HepG2 (cell line): Measurements from ENCODE around the gene ABCA2. TPM values are rescaled to one million over a fixed set of nuclear protein-coding genes. Genes with fewer than 3 reads are reported as not detected.

Source experiments
- AKAP8 ChIP-seq: sonication (generic); formaldehyde crosslinking; IDR thresholded peaks from 2 replicates; pipeline ENCODE4 v1.5.1; 2020; ENCODE audit warnings: mild to moderate bottlenecking, missing genetic modification reagents
- ATF6 ChIP-seq: sonication (generic); formaldehyde crosslinking; conservative IDR thresholded peaks from 2 replicates; pipeline ENCODE4 v1.4.0; 2020; ENCODE audit warnings: missing genetic modification reagents
- CSRNP1 ChIP-seq: sonication (generic); formaldehyde crosslinking; IDR thresholded peaks from 2 replicates; pipeline ENCODE4 v1.8.1; 2023; ENCODE audit warnings: mild to moderate bottlenecking, missing genetic modification reagents
- GMEB1 ChIP-seq: sonication (generic); formaldehyde crosslinking; IDR thresholded peaks from 2 replicates; pipeline ENCODE4 v1.5.1; 2020; ENCODE audit warnings: missing genetic modification reagents, mild to moderate bottlenecking, borderline replicate concordance
- IRF2 ChIP-seq: IDR thresholded peaks from 2 replicates; pipeline ENCODE4 v1.6.1; 2018; ENCODE audit warnings: missing genetic modification reagents, missing compliant biosample characterization
- KLF9 ChIP-seq: IDR thresholded peaks from 2 replicates; pipeline ENCODE4 v1.6.1; 2016; ENCODE audit warnings: low read depth
- RAD51 ChIP-seq: fragments of 450-650 bp; IDR thresholded peaks from 2 replicates; pipeline ENCODE4 v1.6.1; 2016; ENCODE audit warnings: borderline replicate concordance
- RFX1 ChIP-seq: fragments of 450-650 bp; IDR thresholded peaks from 2 replicates; pipeline ENCODE4 v1.6.1; 2017
- SATB2 ChIP-seq: sonication (generic); formaldehyde crosslinking; IDR thresholded peaks from 2 replicates; pipeline ENCODE4 v1.5.0; 2020; ENCODE audit warnings: missing genetic modification reagents
- THYN1 ChIP-seq: sonication (generic); formaldehyde crosslinking; IDR thresholded peaks from 2 replicates; pipeline ENCODE4 v1.8.1; 2023; ENCODE audit warnings: low read depth, mild to moderate bottlenecking, moderate library complexity, missing genetic modification reagents, borderline replicate concordance
- ZBTB14 ChIP-seq: sonication (generic); formaldehyde crosslinking; IDR thresholded peaks from 2 replicates; pipeline ENCODE4 v1.4.0; 2020; ENCODE audit warnings: missing genetic modification reagents
- ZNF44 ChIP-seq: sonication (generic); formaldehyde crosslinking; IDR thresholded peaks from 2 replicates; pipeline ENCODE4 v1.5.1; 2020; ENCODE audit warnings: mild to moderate bottlenecking, missing genetic modification reagents
- ZNF609 ChIP-seq: sonication (generic); formaldehyde crosslinking; IDR thresholded peaks from 2 replicates; pipeline ENCODE4 v1.4.0; 2020; ENCODE audit warnings: mild to moderate bottlenecking, missing genetic modification reagents, borderline replicate concordance
- ZNF660 ChIP-seq: sonication (generic); formaldehyde crosslinking; IDR thresholded peaks from 2 replicates; pipeline ENCODE4 v1.5.1; 2020; ENCODE audit warnings: mild to moderate bottlenecking, low read depth, missing genetic modification reagents, borderline replicate concordance
- ZNF672 ChIP-seq: sonication (generic); formaldehyde crosslinking; IDR thresholded peaks from 2 replicates; pipeline ENCODE4 v1.8.1; 2022; ENCODE audit warnings: missing genetic modification reagents
- ZNF792 ChIP-seq: IDR thresholded peaks from 2 replicates; pipeline ENCODE4 v1.6.1; 2016
- ZNF878 ChIP-seq: sonication (generic); formaldehyde crosslinking; IDR thresholded peaks from 2 replicates; pipeline ENCODE4 v1.8.1; 2023; ENCODE audit warnings: mild to moderate bottlenecking, missing genetic modification reagents, moderate library complexity
- ZZZ3 ChIP-seq: sonication (generic); formaldehyde crosslinking; IDR thresholded peaks from 2 replicates; pipeline ENCODE4 v1.4.0; 2020; ENCODE audit warnings: missing genetic modification reagents, mild to moderate bottlenecking, borderline replicate concordance
- polyA plus RNA-seq, 8 experiments: library from polyadenylated mRNA; depleted of rRNA in 3 of 8; stranded (reverse) in 7 of 8; unstranded in 1 of 8; fragments of >200 nt; fragmentation: Illumina TruSeq in 4 of 8; extraction: Trizol in 4 of 8; gene quantifications; 2 replicates each; pipeline versions ENCODE4 v1.2.1 to v1.2.3, GENCODE V29; 2011 to 2016; ENCODE audit warnings: low read depth in 4 of 8, missing spikeins in 1 of 8, mixed read lengths in 1 of 8; ENCODE audit not compliant: insufficient read depth in 1 of 8
- total RNA-seq, 5 experiments: library from RNA; depleted of rRNA; stranded (reverse); fragments of >200 nt; fragmentation: Illumina TruSeq; extraction: Trizol; gene quantifications; 2 replicates each; pipeline ENCODE4 v1.2.3, GENCODE V29; 2016; ENCODE audit warnings: low read depth in 1 of 5

Gene ABCA2
- total and polyA plus RNA-seq, 2 of the 13 experiments (the other 11 are each of a cell fraction or from before 2014, with no cell fraction given) = 2.9 to 19.2 TPM

GRCh38 chr9:136991993-136992818 is 35.8 kb downstream of the ABCA2 start, which contains the start of gene PAXX (continued):
- TF ChIP-seq ZNF609 (no peak), ATF6 (no peak), ZNF792 (no peak), ZBTB14 (no peak), SATB2 (no peak), CSRNP1 (CRISPR knock-in tag) (no peak), RFX1 (no peak), ZNF44 (CRISPR knock-in tag) (no peak), ZZZ3 (CRISPR knock-in tag) (no peak), KLF9 (CRISPR knock-in tag) (no peak), IRF2 (CRISPR knock-in tag) (no peak), AKAP8 (CRISPR knock-in tag) (0 out of 2 replicates have a peak, but pooled peaks have one; percentile 9), RAD51 (no peak), ZNF660 (CRISPR knock-in tag) (no peak), ZNF878 (CRISPR knock-in tag) (no peak), THYN1 (CRISPR knock-in tag) (no peak), GMEB1 (CRISPR knock-in tag) (peak; percentile 42; the same call in 1 of the 2 replicates), ZNF672 (CRISPR knock-in tag) (no peak)
